Muscle layer of colon (tissue), 2 donors: ENCODE measurements around the gene HRK.

Experiments used
- H3K27ac ChIP-seq: one replicate; pipeline ENCODE4 v1.7.0; 2013; ENCODE audit warnings: low read depth, mild to moderate bottlenecking, low read length, moderate library complexity
- H3K27me3 ChIP-seq, 2 donors: one replicate each; pipeline ENCODE4 v1.7.0; 2013; ENCODE audit warnings: low read length in 2 of 2, mild to moderate bottlenecking in 2 of 2; ENCODE audit not compliant: insufficient read depth in 2 of 2, control insufficient read depth in 1 of 2
- H3K36me3 ChIP-seq: one replicate; pipeline ENCODE4 v1.7.0; 2013; ENCODE audit warnings: mild to moderate bottlenecking, low read length; ENCODE audit not compliant: insufficient read depth
- H3K4me1 ChIP-seq: one replicate; pipeline ENCODE4 v1.7.0; 2013; ENCODE audit warnings: mild to moderate bottlenecking, low read length; ENCODE audit not compliant: insufficient read depth
- H3K4me3 ChIP-seq, 2 donors: one replicate each; pipeline ENCODE4 v1.7.0; 2013; ENCODE audit warnings: low read length in 2 of 2, low read depth in 1 of 2, mild to moderate bottlenecking in 1 of 2, moderate library complexity in 1 of 2
- H3K9ac ChIP-seq: one replicate; pipeline ENCODE4 v1.7.0; 2013; ENCODE audit warnings: low read length
- H3K9me3 ChIP-seq: one replicate; pipeline ENCODE4 v1.7.0; 2013; ENCODE audit warnings: mild to moderate bottlenecking, low read length
- donor health status: abdominal sarcoma.
- donor health status: Adenocarcinoma of cecum.

Gene HRK

DNA sequence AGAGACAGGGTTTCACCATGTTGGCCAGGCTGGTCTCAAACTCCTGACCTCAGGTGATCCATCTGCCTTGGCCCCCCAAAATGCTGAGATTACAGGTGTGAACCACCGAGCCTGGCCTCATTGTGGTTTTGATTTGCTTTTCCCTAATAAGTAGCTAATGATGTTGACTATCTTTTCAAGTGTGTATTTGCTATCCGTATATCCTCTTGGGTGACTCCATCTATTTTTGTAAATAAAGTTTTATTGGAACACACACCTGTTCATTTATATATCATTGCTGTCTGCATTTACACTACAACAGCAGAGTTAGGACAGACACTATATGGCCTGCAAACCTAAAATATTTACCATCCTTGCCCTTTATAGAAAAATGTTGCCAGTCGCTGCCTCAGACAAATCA lies 13.7 kb upstream of the HRK start:
- H3K4me1 ChIP-seq: no peaks in the 10 kb centered on the region
- H3K36me3 ChIP-seq: no peaks in the 10 kb centered on the region
- H3K9ac ChIP-seq: no peak overlapping the region
- H3K27me3 ChIP-seq: no peaks in the 10 kb centered on the region
- no peak overlapping the region for H3K4me3 ChIP-seq
- no peak overlapping the region for H3K27ac ChIP-seq
- H3K9me3 ChIP-seq: no peaks in the 10 kb centered on the region

- Histone ChIP-seq H3K4me3 (no peak overlapping the region), H3K9ac (no peak overlapping the region), H3K36me3 (no peaks in the 10 kb centered on the region), H3K4me1 (no peaks in the 10 kb centered on the region), H3K27me3 (no peaks in the 10 kb centered on the region), H3K9me3 (no peaks in the 10 kb centered on the region), H3K27ac (no peak overlapping the region)
Observed at GRCh38 chr12:116892349-116893140, 11.3 kb upstream of the HRK start.

GRCh38 chr12:116891019-116891418 lies 9.8 kb upstream of the HRK start:
- Histone ChIP-seq H3K27me3 (no peaks in the 10 kb centered on the region), H3K9me3 (no peaks in the 10 kb centered on the region), H3K27ac (no peak overlapping the region), H3K9ac (no peak overlapping the region), H3K4me3 (no peak overlapping the region), H3K4me1 (no peaks in the 10 kb centered on the region), H3K36me3 (no peaks in the 10 kb centered on the region)

DNA sequence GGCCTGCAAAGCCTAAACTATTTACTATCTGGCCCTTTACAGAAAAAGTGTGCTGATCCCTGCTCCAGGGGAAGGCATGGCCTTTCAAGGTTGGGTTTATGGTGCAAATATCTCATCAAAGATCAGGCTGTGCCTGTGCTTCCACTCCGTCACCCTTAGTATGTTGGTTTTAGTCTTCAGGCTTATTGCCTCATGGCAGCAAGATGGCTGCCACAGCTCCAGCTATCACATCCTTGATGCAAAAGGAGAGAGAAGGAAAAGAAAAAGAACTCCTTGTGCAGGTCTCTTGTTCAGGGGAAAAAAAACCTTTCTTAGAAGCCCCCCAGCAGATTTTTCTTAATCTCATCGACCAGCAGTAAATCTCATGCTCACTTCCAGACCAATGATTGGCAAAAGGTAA lies 9.1 kb upstream of the HRK start:
- no peaks in the 10 kb centered on the region for H3K4me1 ChIP-seq
- H3K4me3 ChIP-seq: no peak overlapping the region
- no peaks in the 10 kb centered on the region for H3K36me3 ChIP-seq
- no peak overlapping the region for H3K27ac ChIP-seq
- H3K9ac ChIP-seq: no peak overlapping the region
- no peaks in the 10 kb centered on the region for H3K9me3 ChIP-seq
- H3K27me3 ChIP-seq: no peaks in the 10 kb centered on the region

DNA sequence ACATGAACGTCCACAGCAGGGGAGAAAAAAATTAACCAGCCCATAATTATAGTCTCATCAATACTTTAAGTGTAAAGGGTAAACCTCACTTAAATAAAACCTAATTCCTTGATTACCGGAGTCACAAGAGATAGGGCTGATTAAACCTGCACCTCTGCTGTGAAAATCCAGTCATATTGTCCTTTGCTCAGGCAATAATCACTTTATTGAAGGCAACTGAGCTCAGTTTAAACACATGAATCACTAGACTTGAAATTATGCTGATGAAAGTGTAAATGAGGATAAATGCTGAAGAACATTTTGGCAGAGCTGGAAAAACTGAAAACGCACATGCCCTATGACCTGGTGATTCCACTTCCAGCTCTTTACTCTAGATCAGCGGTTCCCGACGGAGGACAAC lies 6.7 kb upstream of the HRK start:
- H3K4me1 ChIP-seq: no peaks in the 10 kb centered on the region
- no peaks in the 10 kb centered on the region for H3K9me3 ChIP-seq
- no peak overlapping the region for H3K9ac ChIP-seq
- H3K36me3 ChIP-seq: no peaks in the 10 kb centered on the region
- H3K27me3 ChIP-seq: peaks cover 6 to 8% of the 10 kb centered on the region in 2 donors
- H3K27ac ChIP-seq: no peak overlapping the region
- no peak overlapping the region for H3K4me3 ChIP-seq

DNA sequence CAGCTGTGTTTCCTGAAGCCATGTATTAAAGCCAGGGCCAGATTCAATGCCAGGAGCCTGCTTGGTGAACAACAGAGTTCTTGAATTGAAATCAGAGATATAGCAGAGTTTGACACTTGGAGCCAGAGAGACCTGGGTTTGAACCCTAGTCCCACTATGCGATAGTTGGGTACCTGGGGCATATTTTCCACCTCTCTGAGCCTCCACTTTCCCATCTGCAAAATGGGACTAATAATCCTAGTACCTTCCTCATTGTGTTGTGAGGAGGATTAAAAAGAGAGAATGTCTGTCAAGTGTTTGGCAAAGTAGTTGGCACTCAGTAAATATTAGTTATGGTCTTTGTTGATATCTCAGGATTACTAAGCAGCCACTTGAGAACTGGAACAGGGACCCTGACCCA lies 6.0 kb upstream of the HRK start:
- Histone ChIP-seq H3K27ac (no peak overlapping the region), H3K9me3 (no peaks in the 10 kb centered on the region)

DNA sequence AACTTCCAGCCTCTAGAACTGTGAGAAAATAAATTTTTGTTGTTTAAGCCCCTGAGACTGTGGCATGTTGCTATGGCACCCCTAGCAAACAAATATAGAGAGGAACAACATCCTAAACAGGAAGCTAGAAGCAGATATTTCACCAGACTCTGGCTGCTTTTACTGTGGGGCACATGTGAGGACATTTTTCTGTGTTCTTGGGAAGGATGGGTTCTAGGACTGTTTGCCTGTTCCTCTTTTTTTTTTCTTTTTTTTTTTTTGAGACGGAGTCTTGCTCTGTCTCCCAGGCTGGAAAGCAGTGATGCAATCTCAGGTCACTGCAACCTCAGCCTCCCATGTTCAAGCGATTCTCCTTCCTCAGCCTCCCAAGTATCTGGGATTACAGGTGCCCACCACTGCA lies 4.2 kb upstream of the HRK start:
- H3K4me3 ChIP-seq: no peak overlapping the region
- peaks cover 16% of the 10 kb centered on the region for H3K4me1 ChIP-seq
- H3K36me3 ChIP-seq: no peaks in the 10 kb centered on the region
- H3K9ac ChIP-seq: no peak overlapping the region
- peaks cover 22 to 27% of the 10 kb centered on the region in 2 donors for H3K27me3 ChIP-seq
- no peaks in the 10 kb centered on the region for H3K9me3 ChIP-seq
- no peak overlapping the region for H3K27ac ChIP-seq

More for the DNA sequence above, 6.0 kb upstream of the HRK start:
- Histone ChIP-seq H3K4me3 (no peak overlapping the region), H3K27me3 (peaks cover 13 to 14% of the 10 kb centered on the region in 2 donors), H3K4me1 (peaks cover 4% of the 10 kb centered on the region), H3K36me3 (no peaks in the 10 kb centered on the region), H3K9ac (no peak overlapping the region)

DNA sequence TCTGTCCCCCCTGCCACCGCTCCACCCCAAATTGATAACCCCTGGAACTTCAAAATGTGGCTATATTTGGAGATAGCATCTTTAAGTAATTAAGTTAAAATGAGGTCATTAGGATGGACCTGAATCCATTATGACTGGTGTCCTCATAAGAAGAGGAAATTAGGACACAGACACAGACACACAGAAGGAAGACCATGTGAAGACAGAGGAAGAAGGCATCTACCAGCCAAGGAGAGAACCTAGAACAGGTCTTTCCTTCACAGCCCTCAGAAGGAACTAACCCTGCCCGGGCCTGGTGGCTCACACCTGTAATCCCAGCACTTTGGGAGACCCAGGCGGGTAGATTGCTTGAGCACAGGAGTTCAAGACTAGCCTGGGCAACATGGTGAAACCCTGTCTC lies 3.6 kb upstream of the HRK start:
- H3K36me3 ChIP-seq: no peaks in the 10 kb centered on the region
- H3K9ac ChIP-seq: no peak overlapping the region
- H3K27ac ChIP-seq: no peak overlapping the region
- H3K9me3 ChIP-seq: no peaks in the 10 kb centered on the region
- H3K4me3 ChIP-seq: no peak overlapping the region
- H3K4me1 ChIP-seq: peaks cover 21% of the 10 kb centered on the region
- H3K27me3 ChIP-seq: peaks cover 29 to 33% of the 10 kb centered on the region in 2 donors

GRCh38 chr12:116882742-116883141 lies 1.5 kb upstream of the HRK start:
- H3K36me3 ChIP-seq: no peaks in the 10 kb centered on the region
- H3K27me3 ChIP-seq: peaks cover 40 to 55% of the 10 kb centered on the region in 2 donors
- no peaks in the 10 kb centered on the region for H3K9me3 ChIP-seq
- H3K27ac ChIP-seq: no peak overlapping the region
- H3K4me3 ChIP-seq: peak overlapping the region in 1 of 2 donors; percentile 20
- H3K4me1 ChIP-seq: peaks cover 21% of the 10 kb centered on the region
- H3K9ac ChIP-seq: no peak overlapping the region

- Histone ChIP-seq H3K4me3 (no peak overlapping the region), H3K27ac (no peak overlapping the region), H3K9ac (no peak overlapping the region), H3K9me3 (no peaks in the 10 kb centered on the region), H3K36me3 (no peaks in the 10 kb centered on the region), H3K27me3 (peaks cover 40 to 62% of the 10 kb centered on the region in 2 donors), H3K4me1 (peaks cover 21% of the 10 kb centered on the region)
Observed at GRCh38 chr12:116881877-116882507, 751 bp upstream of the HRK start.

- Histone ChIP-seq H3K9ac (no peak overlapping the region), H3K27ac (no peak overlapping the region), H3K36me3 (no peaks in the 10 kb centered on the region), H3K4me3 (no peak overlapping the region), H3K27me3 (peaks cover 43 to 71% of the 10 kb centered on the region in 2 donors), H3K4me1 (peaks cover 21% of the 10 kb centered on the region), H3K9me3 (no peaks in the 10 kb centered on the region)
Observed at GRCh38 chr12:116880817-116881324, 370 bp downstream of the HRK start.
